H1 (cell line): ENCODE measurements around the gene INPP5A. TPM values are rescaled to one million over a fixed set of nuclear protein-coding genes. Genes with fewer than 3 reads are reported as not detected.

ENCODE experiments used
- CBX8 ChIP-seq: fragments of 300-800, 300-1000 bp; sonication (generic); IDR thresholded peaks from 2 replicates; pipeline ENCODE4 v1.7.1; 2016; ENCODE audit warnings: low read depth, low read length, borderline replicate concordance
- CHD1 ChIP-seq: IDR thresholded peaks from 2 replicates; pipeline ENCODE4 v1.6.1; 2012; ENCODE audit warnings: low read depth, low read length, improper control_type of control experiment
- JUND ChIP-seq: IDR thresholded peaks from 2 replicates; pipeline ENCODE4 v1.6.1; 2011; ENCODE audit warnings: mild to moderate bottlenecking, improper control_type of control experiment, low read length
- MAX ChIP-seq: IDR thresholded peaks from 2 replicates; pipeline ENCODE4 v1.6.1; 2012; ENCODE audit warnings: inconsistent platforms
- RFX5 ChIP-seq: IDR thresholded peaks from 2 replicates; pipeline ENCODE4 v1.6.1; 2011; ENCODE audit warnings: low read depth, low read length, improper control_type of control experiment, borderline replicate concordance
- polyA plus RNA-seq, 7 experiments: library from polyadenylated mRNA; depleted of rRNA in 3 of 7; stranded (reverse) in 5 of 7; unstranded in 2 of 7; fragments of >200 nt in 5 of 7; fragments of 200-250 nt in 2 of 7; gene quantifications; 1 replicate in 5 of 7; 2 replicates in 1 of 7; 4 replicates in 1 of 7; pipeline versions ENCODE4 v1.2.1 to v1.2.3, GENCODE V29; 2011 to 2013; ENCODE audit warnings: missing spikeins in 2 of 7, mixed read lengths in 2 of 7
- total RNA-seq: library from RNA; stranded (reverse); fragmentation: NEBNext Ultra II Directional; extraction: Animal tissue kit (Norgen Biotek cat#: 25700); gene quantifications from 2 replicates; pipeline ENCODE4 v1.2.1, GENCODE V29; 2021

The INPP5A gene
- total and polyA plus RNA-seq, 2 of the 8 experiments (the other 6 are each of a cell fraction or from before 2014, with no cell fraction given), result 19.7 to 27.5 TPM

DNA sequence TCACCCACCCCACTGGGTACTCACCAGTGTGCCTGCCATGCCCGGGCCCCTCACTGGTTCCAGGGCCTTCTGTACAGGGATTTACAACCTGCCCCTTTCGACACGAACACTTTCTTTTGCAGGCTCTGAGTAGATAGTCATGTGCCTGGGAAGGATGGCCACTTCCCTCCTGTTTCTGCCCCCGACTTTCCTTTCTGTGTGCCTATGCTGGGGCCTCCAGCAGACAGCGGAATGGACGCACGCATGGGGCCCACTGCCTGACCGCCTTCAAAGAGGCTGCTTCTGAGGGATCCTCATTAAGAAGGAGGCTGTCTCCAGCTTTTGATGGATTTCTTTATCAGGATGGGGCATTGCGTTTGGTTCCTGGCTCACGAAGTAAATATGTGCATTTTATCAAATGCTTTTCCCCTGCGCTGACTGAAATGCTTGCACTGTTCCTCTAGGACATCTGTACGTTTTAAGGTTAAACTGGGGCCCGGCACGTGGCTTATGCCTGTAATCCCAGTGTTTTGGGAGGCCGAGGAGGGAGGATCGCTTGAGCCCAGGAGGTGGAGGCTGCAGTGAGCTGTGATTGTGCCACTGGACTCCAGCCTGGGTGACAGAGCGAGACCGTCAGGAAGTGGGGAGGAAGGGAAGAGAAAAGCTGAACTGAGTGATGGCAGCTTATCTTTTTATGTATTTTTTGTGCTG is 277.7 kb downstream of the INPP5A start (continued):
- TF ChIP-seq RFX5 (no peak), CHD1 (no peak), JUND (no peak), MAX (no peak), CBX8 (no peak)
